K562 (cell line): ENCODE data around the gene MRI1. TPM values are rescaled to one million over a fixed set of nuclear protein-coding genes. Genes with fewer than 3 reads are reported as not detected.

Source experiments
- ETV1 ChIP-seq: fragments of 450-650 bp; conservative IDR thresholded peaks from 2 replicates; pipeline ENCODE4 v1.6.1; 2016; ENCODE audit warnings: missing genetic modification characterization, control low read depth, low read depth, missing compliant biosample characterization
- GATAD2B ChIP-seq: fragments of 450-650 bp; IDR thresholded peaks from 2 replicates; pipeline ENCODE4 v1.6.1; 2017; ENCODE audit warnings: mild to moderate bottlenecking, borderline replicate concordance
- GTF2B ChIP-seq: IDR thresholded peaks from 2 replicates; pipeline ENCODE4 v1.6.1; 2011; ENCODE audit not compliant: insufficient read length; ENCODE audit errors: extremely low read depth
- POLR3G ChIP-seq: IDR thresholded peaks from 2 replicates; pipeline ENCODE4 v1.6.1; 2011; ENCODE audit not compliant: insufficient read length, insufficient replicate concordance; ENCODE audit errors: extremely low read depth
- RAD21 ChIP-seq, 2 experiments: fragments of 250-450 bp in 1 of 2; fragments of 450-650 bp in 1 of 2; sonication (Bioruptor Pico) in 1 of 2; formaldehyde crosslinking in 1 of 2; IDR thresholded peaks in 1 of 2; conservative IDR thresholded peaks in 1 of 2; 2 replicates each; pipeline versions ENCODE4 v1.4.0 to v1.8.0; 2020 to 2022; ENCODE audit warnings: mild to moderate bottlenecking in 2 of 2, moderate library complexity in 1 of 2
- REST ChIP-seq, 2 experiments: fragments of 450-650 bp; formaldehyde crosslinking in 1 of 2; IDR thresholded peaks; 2 replicates each; pipeline versions ENCODE4 v1.4.0 to v1.6.1; 2014 to 2020; ENCODE audit warnings: mild to moderate bottlenecking in 2 of 2, borderline replicate concordance in 1 of 2, low read depth in 1 of 2
- polyA plus RNA-seq, 8 experiments: library from polyadenylated mRNA; depleted of rRNA in 4 of 8; stranded (reverse) in 5 of 8; unstranded in 3 of 8; fragments of >200 nt; fragmentation: Nextera tagmentation in 2 of 8; fragmentation: Illumina TruSeq in 1 of 8; extraction: Ambion mirVana in 2 of 8; extraction: Trizol in 1 of 8; gene quantifications; 2 replicates each; pipeline versions ENCODE4 v1.2.1 to v1.2.3, GENCODE V29; 2011 to 2014; ENCODE audit warnings: inconsistent platforms in 1 of 8, missing spikeins in 1 of 8
- total RNA-seq, 7 experiments: library from RNA; depleted of rRNA in 6 of 7; stranded (reverse); fragments of >200 nt in 6 of 7; fragmentation: Illumina TruSeq in 2 of 7; extraction: Trizol in 2 of 7; gene quantifications; 2 replicates each; pipeline versions ENCODE4 v1.2.1 to v1.2.3, GENCODE V29; 2011 to 2021; ENCODE audit warnings: low replicate concordance in 1 of 7

Gene MRI1
- total and polyA plus RNA-seq, 9 of the 15 experiments (the other 6 are each of a cell fraction or from before 2014, with no cell fraction given), result 5.5 to 57.4 (median 28.2) TPM

GRCh38 chr19:13718733-13719132, 45.6 kb upstream of the MRI1 start (continued):
- TF ChIP-seq REST (IDR thresholded peaks at IDR 0.05; ENCODE audit: borderline replicate concordance), result peak; percentile 18; the same call in 1 of the 2 replicates
- TF ChIP-seq REST (CRISPR knock-in tag; IDR thresholded peaks at IDR 0.05; ENCODE audit: low read depth), result no peak
- TF ChIP-seq POLR3G, result no peak
- no peak for TF ChIP-seq GATAD2B
- no peak for TF ChIP-seq GTF2B
- TF ChIP-seq RAD21 (CRISPR knock-in tag; conservative IDR thresholded peaks at IDR 0.05 in 1 of 2, IDR thresholded peaks at IDR 0.05 in 1 of 2), result peak in 1 of 2 experiments; percentile 40; a peak in 2 of 4 replicates
- no peak for TF ChIP-seq ETV1 (tag)
- TF ChIP-seq, all 486 proteins: peak for 3
